RWPE1 (cell line): Measurements from ENCODE around the gene TADA3.

Experiments used
- CTCF ChIA-PET: fragments of 350-600 bp; sonication (Branson Sonifier 250); formaldehyde crosslinking; extraction: SDS; loops from one replicate; lab custom pipeline; 2021; lab: Yijun Ruan, JAX
- POLR2A ChIA-PET: fragments of 400-600 bp; formaldehyde crosslinking; extraction: SDS; loops from one replicate; lab custom pipeline; 2020; ENCODE audit warnings: antibody characterized with exemption; ENCODE audit not compliant: low non-redundant PET; lab: Yijun Ruan, JAX
- DNase-seq: peaks from one replicate; pipeline ENCODE4 v3.0.0; 2012; ENCODE audit warnings: low spot score
- H3K27ac ChIP-seq: fragments of 450-650 bp; 2 replicates; pipeline ENCODE4 v1.5.1; 2017
- CTCF ChIP-seq: fragments of 450-650 bp; conservative IDR thresholded peaks from 2 replicates; pipeline ENCODE4 v1.5.1; 2017; ENCODE audit warnings: low read depth, mild to moderate bottlenecking

TADA3 gene

GRCh38 chr3:9786825-9787669 lies 5.2 kb downstream of the TADA3 start:
- ChIA-PET CTCF (no interaction called here), POLR2A (no interaction called here)
- TF ChIP-seq CTCF = peak; percentile 38
- H3K27ac ChIP-seq = no peak overlapping the region
- DNase-seq = no peak

GRCh38 chr3:9786209-9786739 lies 6.0 kb downstream of the TADA3 start:
- DNase-seq = no peak
- ChIA-PET CTCF (no interaction called here), POLR2A (no interaction called here)
- TF ChIP-seq CTCF = no peak
- peak overlapping the region; percentile 63 for H3K27ac ChIP-seq

GRCh38 chr3:9785602-9786001 lies 6.7 kb downstream of the TADA3 start:
- POLR2A ChIA-PET = no interaction called here
- no peak for DNase-seq

GRCh38 chr3:9784965-9785364 lies 7.3 kb downstream of the TADA3 start:
- ChIA-PET POLR2A (no interaction called here), CTCF (no interaction called here)
- peak overlapping the region; percentile 63 for H3K27ac ChIP-seq
- TF ChIP-seq CTCF = no peak
- DNase-seq = no peak

More at GRCh38 chr3:9785602-9786001, 6.7 kb downstream of the TADA3 start:
- CTCF ChIA-PET = no interaction called here
- TF ChIP-seq CTCF = no peak
- H3K27ac ChIP-seq = peak overlapping the region; percentile 63

GRCh38 chr3:9783954-9784353 lies 8.3 kb downstream of the TADA3 start:
- POLR2A ChIA-PET = no interaction called here
- H3K27ac ChIP-seq = peak overlapping the region; percentile 10; the same call in 1 of the 2 replicates
- TF ChIP-seq CTCF = no peak
- DNase-seq = no peak
- CTCF ChIA-PET = no interaction called here

- DNase-seq = no peak
- ChIA-PET CTCF (interaction anchor here (0.6 to 0.8 kb wide), 2 partner anchors 811 to 1233 kb away, joined by 3 to 5 read pairs; no protein-coding TSS in a partner anchor), POLR2A (no interaction called here)
- peak; percentile 48 for TF ChIP-seq CTCF
- no peak overlapping the region; the same call in 1 of the 2 replicates for H3K27ac ChIP-seq
Observed at GRCh38 chr3:9782770-9783169, 9.5 kb downstream of the TADA3 start.
